GM12891 (cell line): ENCODE results near the gene PEX7.

Experiments
- POLR2A ChIP-seq: IDR thresholded peaks from 2 replicates; pipeline ENCODE4 v1.6.1; 2011; ENCODE audit warnings: low read depth, low read length, control low read depth
- POLR2AphosphoS5 ChIP-seq: IDR thresholded peaks from 2 replicates; pipeline ENCODE4 v1.6.1; 2011; ENCODE audit warnings: low read depth, low read length, control low read depth
- SPI1 ChIP-seq: IDR thresholded peaks from 2 replicates; pipeline ENCODE4 v1.6.1; 2011; ENCODE audit warnings: low read depth, low read length, control low read depth

DNA sequence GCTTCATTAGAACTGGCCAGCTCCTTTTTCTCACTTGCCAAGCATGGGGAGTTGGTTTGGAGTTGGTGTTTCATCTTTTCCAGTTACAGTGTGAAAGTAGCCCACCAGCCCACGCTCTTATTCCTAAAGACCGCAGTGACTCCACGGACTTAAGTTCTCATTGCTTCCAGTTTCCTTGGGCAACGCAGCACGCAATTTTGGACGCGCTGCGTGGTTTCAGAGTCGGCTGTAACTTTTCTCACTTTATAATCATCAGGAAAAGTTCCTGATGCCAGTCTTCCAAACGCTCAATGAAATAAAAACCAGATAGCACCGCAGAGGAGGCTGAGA is 381 bp upstream of the PEX7 start:
- TF ChIP-seq POLR2A (no peak), POLR2AphosphoS5 (no peak), SPI1 (no peak)
